Activated naive CD4-positive, alpha-beta T cell treated with anti-CD3 and anti-CD28 coated beads for 36 hours (primary cell): ENCODE data around the gene GPC6. TPM values are rescaled to one million over a fixed set of nuclear protein-coding genes. Genes with fewer than 3 reads are reported as not detected.

ENCODE experiments used
- CTCF ChIA-PET: fragments of 350-600 bp; sonication (Branson Sonifier 250); formaldehyde crosslinking; loops from one replicate; lab custom pipeline; 2021; ENCODE audit warnings: antibody characterized with exemption; lab: Charles Lee
- DNase-seq: peaks from one replicate; pipeline ENCODE4 v3.0.0-alpha.2; 2020
- H3K27ac Mint-ChIP-seq: one replicate; pipeline ENCODE4 v1.8.0; 2021; ENCODE audit warnings: mild to moderate bottlenecking, mixed read lengths
- H3K27me3 Mint-ChIP-seq: one replicate; pipeline ENCODE4 v1.8.0; 2021; ENCODE audit warnings: low read depth, mixed read lengths
- H3K36me3 Mint-ChIP-seq: one replicate; pipeline ENCODE4 v1.8.0; 2021; ENCODE audit warnings: low read depth, mixed read lengths
- H3K4me1 Mint-ChIP-seq: one replicate; pipeline ENCODE4 v1.8.0; 2021; ENCODE audit warnings: low read depth, mixed read lengths
- H3K4me3 Mint-ChIP-seq: one replicate; pipeline ENCODE4 v1.8.0; 2021; ENCODE audit warnings: mild to moderate bottlenecking, moderate library complexity, mixed read lengths
- H3K9me3 Mint-ChIP-seq: one replicate; pipeline ENCODE4 v1.8.0; 2021; ENCODE audit warnings: mixed read lengths
- intact Hi-C: fragments of 100-400 bp; cut with micrococcal nuclease; formaldehyde crosslinking; loops from one replicate; pipeline ENCODE4 v1.15.1; 2023
- total RNA-seq, 2 experiments: library from RNA; stranded (reverse); gene quantifications; one replicate each; pipeline ENCODE4 v1.2.3, GENCODE V29; 2021

The GPC6 gene
- total RNA-seq, 2 experiments from 2014 or later = not detected

DNA sequence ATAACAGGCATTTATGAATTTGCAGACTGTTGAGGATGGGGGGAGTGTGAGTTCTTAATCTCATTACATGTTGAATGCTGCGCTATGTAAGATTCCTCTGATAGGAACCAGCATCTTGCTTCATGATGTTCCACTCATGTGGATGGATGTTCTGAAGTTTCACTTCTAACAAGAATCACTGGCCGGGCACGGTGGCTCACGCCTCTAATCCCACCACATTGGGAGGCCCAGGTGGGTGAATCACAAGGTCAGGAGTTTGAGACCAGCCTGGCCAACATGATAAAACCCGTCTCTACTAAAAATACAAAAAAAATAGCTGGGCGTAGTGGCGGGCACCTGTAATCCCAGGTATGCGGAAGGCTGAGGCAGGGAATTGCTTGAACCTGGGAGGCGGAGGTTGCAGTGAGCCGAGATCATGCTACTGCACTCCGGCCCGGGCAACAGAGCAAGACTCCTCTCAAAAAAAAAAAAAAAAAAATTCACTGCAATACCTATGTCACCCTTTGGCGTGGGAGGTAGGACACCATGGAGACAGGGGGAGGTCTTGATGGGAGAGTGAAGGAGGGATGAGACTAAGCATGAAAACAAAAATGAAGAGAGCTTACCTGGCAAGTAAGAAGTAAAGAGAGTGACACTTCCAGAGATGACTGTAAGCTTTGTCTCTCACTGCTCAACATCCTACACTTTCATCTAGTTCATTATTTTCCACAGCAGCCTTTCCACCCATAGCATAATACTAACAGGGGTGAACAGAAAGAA lies 1119.8 kb downstream of the GPC6 start:
- DNase-seq = peak; percentile 51
- no peaks in the 10 kb centered on the region for H3K36me3 Mint-ChIP-seq
- intact Hi-C loops = loop anchor here (1.0 to 5.0 kb wide), 4 partner anchors 73 to 552 kb away; no protein-coding TSS in a partner anchor
- CTCF ChIA-PET = interaction anchor here (0.6 to 1.5 kb wide), 7 partner anchors 8 to 323 kb away, joined by 3 to 4 read pairs (median 3); no protein-coding TSS in a partner anchor
- H3K4me3 Mint-ChIP-seq = no peak overlapping the region
- H3K4me1 Mint-ChIP-seq = peaks cover 31% of the 10 kb centered on the region
- peaks cover 4% of the 10 kb centered on the region for H3K27me3 Mint-ChIP-seq
- no peaks in the 10 kb centered on the region for H3K9me3 Mint-ChIP-seq
- H3K27ac Mint-ChIP-seq = no peak overlapping the region

GRCh38 chr13:94351292-94351990 lies 1124.8 kb downstream of the GPC6 start:
- no peak overlapping the region for H3K4me3 Mint-ChIP-seq
- intact Hi-C loops = loop anchor here (1.0 kb wide), 2 partner anchors 21 to 68 kb away; no protein-coding TSS in a partner anchor
- CTCF ChIA-PET = interaction anchor here (0.6 to 1.3 kb wide), 3 partner anchors 12 to 51 kb away, joined by 3 to 5 read pairs (median 4); no protein-coding TSS in a partner anchor
- peak; percentile 38 for DNase-seq
- peaks cover 30% of the 10 kb centered on the region for H3K4me1 Mint-ChIP-seq
- no peaks in the 10 kb centered on the region for H3K36me3 Mint-ChIP-seq
- no peak overlapping the region for H3K27ac Mint-ChIP-seq
- no peaks in the 10 kb centered on the region for H3K9me3 Mint-ChIP-seq
- H3K27me3 Mint-ChIP-seq = peaks cover 4% of the 10 kb centered on the region

DNA sequence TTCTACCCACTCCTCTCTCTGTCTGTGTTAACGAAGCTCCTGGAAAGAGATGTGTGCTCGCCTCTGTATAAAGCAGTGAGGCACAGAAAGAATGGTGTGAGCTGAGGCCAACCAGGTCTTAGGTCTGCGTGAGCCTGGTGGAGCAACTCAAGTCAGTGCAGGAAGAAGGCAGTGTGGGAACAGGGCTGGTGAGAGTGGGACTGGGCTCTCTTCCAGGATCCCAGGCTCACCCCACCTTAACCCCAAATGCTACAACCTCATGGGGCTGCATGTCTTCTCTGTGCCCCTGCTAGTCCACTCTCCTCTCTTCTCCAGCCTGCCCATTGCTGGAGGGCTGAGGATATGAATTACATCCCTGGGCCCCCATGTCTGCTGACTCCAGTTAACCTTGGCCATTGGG lies 1125.5 kb downstream of the GPC6 start:
- H3K9me3 Mint-ChIP-seq = no peaks in the 10 kb centered on the region
- H3K4me1 Mint-ChIP-seq = peaks cover 24% of the 10 kb centered on the region
- no peaks in the 10 kb centered on the region for H3K36me3 Mint-ChIP-seq
- H3K4me3 Mint-ChIP-seq = no peak overlapping the region
- no peak for DNase-seq
- intact Hi-C loops = no loop called here
- H3K27me3 Mint-ChIP-seq = peaks cover 4% of the 10 kb centered on the region
- CTCF ChIA-PET = interaction anchor here (0.9 to 2.1 kb wide), 3 partner anchors 10 to 29 kb away, joined by 3 to 11 read pairs (median 5); no protein-coding TSS in a partner anchor
- no peak overlapping the region for H3K27ac Mint-ChIP-seq

DNA sequence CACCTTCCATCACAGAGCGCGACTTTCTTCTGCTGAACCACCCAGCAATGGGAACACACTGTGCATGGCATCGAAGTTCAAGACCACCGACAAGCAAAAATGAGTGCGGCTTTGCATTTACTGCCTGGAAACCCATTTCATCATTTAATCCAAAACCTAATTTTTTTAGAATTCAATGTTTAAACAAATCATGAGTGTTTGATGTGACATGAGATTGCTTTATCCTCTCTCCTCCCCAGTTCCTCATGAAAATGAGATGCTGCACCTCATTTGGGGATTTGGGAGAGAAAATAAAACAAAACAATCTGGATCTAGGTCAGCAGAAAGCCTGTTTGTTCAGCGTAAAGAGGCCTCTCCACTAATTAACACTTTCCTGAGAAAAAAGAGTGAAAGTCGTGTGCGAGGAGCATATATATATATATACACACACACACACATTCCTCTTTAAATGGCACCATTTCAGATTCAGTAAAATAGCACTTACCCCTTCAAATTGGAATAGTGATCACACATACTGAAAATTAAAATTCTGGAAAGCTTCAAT lies 1126.6 kb downstream of the GPC6 start:
- Mint-ChIP-seq H3K36me3 (no peaks in the 10 kb centered on the region), H3K4me1 (peaks cover 21% of the 10 kb centered on the region), H3K27me3 (peaks cover 4% of the 10 kb centered on the region), H3K4me3 (no peak overlapping the region), H3K27ac (no peak overlapping the region), H3K9me3 (no peaks in the 10 kb centered on the region)
- CTCF ChIA-PET = interaction anchor here (0.7 to 2.1 kb wide), 6 partner anchors 7 to 266 kb away, joined by 3 to 11 read pairs (median 4); no protein-coding TSS in a partner anchor
- DNase-seq = no peak
- intact Hi-C loops = no loop called here

GRCh38 chr13:94359875-94360274 lies 1133.3 kb downstream of the GPC6 start:
- CTCF ChIA-PET = no interaction called here
- peaks cover 4% of the 10 kb centered on the region for H3K4me1 Mint-ChIP-seq
- H3K9me3 Mint-ChIP-seq = no peaks in the 10 kb centered on the region
- H3K27ac Mint-ChIP-seq = no peak overlapping the region
- H3K36me3 Mint-ChIP-seq = no peaks in the 10 kb centered on the region
- no peak overlapping the region for H3K4me3 Mint-ChIP-seq
- H3K27me3 Mint-ChIP-seq = no peaks in the 10 kb centered on the region
- intact Hi-C loops = loop anchor here (5.0 to 10.0 kb wide), 3 partner anchors 93 to 305 kb away; no protein-coding TSS in a partner anchor
- no peak for DNase-seq

GRCh38 chr13:94362411-94362909 lies 1135.9 kb downstream of the GPC6 start:
- peak; percentile 78 for DNase-seq
- Mint-ChIP-seq H3K4me1 (peaks cover 4% of the 10 kb centered on the region), H3K27me3 (peaks cover 2% of the 10 kb centered on the region), H3K4me3 (no peak overlapping the region), H3K36me3 (no peaks in the 10 kb centered on the region), H3K9me3 (no peaks in the 10 kb centered on the region), H3K27ac (no peak overlapping the region)
- intact Hi-C loops = loop anchor here (1.0 to 10.0 kb wide), 5 partner anchors 95 to 1466 kb away; no protein-coding TSS in a partner anchor
- CTCF ChIA-PET = interaction anchor here (0.7 to 1.8 kb wide), 20 partner anchors 10 to 960 kb away, joined by 3 to 11 read pairs (median 4); no protein-coding TSS in a partner anchor

DNA sequence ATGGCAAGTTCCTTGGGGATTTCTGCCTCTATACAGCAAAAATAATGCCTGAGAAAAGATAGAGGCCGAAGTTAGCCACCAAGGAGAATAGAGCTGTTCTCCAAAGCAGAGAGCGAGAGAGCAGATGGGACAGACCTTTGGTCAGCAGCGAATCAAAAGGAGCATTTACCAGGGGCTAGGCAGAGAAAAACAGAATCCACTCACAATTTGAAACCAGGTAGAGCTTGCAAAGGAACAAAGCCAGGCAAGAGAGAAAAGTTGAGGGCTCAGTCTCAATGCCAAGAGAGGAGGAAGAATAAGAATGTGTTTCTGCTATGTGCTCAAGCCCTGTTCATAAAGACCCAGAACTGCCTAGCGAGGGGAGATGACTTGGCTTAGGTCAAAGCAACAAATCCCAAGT lies 1140.1 kb downstream of the GPC6 start:
- peaks cover 9% of the 10 kb centered on the region for H3K27me3 Mint-ChIP-seq
- H3K4me3 Mint-ChIP-seq = no peak overlapping the region
- H3K36me3 Mint-ChIP-seq = no peaks in the 10 kb centered on the region
- CTCF ChIA-PET = no interaction called here
- H3K4me1 Mint-ChIP-seq = peaks cover 4% of the 10 kb centered on the region
- intact Hi-C loops = loop anchor here (10.0 kb wide), 1 partner anchor 312 kb away; no protein-coding TSS in a partner anchor
- H3K9me3 Mint-ChIP-seq = no peaks in the 10 kb centered on the region
- H3K27ac Mint-ChIP-seq = no peak overlapping the region
- DNase-seq = no peak

GRCh38 chr13:94369972-94370436 lies 1143.4 kb downstream of the GPC6 start:
- Mint-ChIP-seq H3K4me1 (no peaks in the 10 kb centered on the region), H3K9me3 (no peaks in the 10 kb centered on the region), H3K27me3 (peaks cover 17% of the 10 kb centered on the region), H3K4me3 (no peak overlapping the region), H3K27ac (no peak overlapping the region), H3K36me3 (no peaks in the 10 kb centered on the region)
- CTCF ChIA-PET = no interaction called here
- intact Hi-C loops = loop anchor here (10.0 kb wide), 1 partner anchor 315 kb away; no protein-coding TSS in a partner anchor
- DNase-seq = no peak

DNA sequence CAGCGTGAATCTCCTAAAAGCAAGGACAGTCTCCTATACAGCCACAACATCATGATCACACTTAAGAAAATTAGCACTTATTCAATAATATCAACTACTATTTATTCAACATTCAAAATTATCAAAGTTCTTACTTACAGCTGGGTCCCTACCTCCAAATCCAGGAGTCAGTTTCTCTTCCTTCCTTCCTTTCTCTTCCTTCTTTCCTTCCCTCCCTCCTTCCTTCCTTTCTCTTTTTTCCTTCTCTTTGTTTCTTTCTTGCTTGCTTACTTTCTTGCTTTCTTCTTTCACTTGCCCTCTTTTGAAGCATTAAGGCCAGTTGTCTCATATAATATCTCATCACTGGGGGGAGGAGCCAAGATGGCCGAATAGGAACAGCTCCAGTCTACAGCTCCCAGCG lies 1145.2 kb downstream of the GPC6 start:
- intact Hi-C loops = no loop called here
- no peak overlapping the region for H3K27ac Mint-ChIP-seq
- H3K4me3 Mint-ChIP-seq = no peak overlapping the region
- CTCF ChIA-PET = interaction anchor here (0.7 kb wide), 1 partner anchor 173 kb away, joined by 3 read pairs; no protein-coding TSS in a partner anchor
- H3K27me3 Mint-ChIP-seq = peaks cover 15% of the 10 kb centered on the region
- no peak for DNase-seq
- H3K36me3 Mint-ChIP-seq = no peaks in the 10 kb centered on the region
- H3K9me3 Mint-ChIP-seq = no peaks in the 10 kb centered on the region
- H3K4me1 Mint-ChIP-seq = no peaks in the 10 kb centered on the region

DNA sequence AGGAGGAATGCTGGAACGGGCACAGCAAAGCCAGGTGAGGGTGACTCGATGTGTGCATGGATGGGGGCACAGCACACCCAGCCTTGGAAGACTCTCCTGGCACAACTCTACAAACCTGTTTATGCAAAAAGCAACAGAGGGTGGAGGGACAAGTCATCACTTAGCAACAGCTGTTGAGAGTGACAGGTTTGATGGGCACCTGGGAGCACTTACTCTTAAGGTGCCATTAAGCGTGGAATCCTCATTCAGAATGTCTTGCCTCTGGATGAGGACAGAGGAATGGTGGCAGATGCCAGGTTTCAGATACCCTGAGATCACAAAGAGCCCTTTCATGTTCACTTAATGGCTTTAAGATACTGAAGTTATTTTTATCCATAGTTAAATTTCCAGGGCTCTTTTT lies 1155.9 kb downstream of the GPC6 start:
- Mint-ChIP-seq H3K4me3 (no peak overlapping the region), H3K9me3 (no peaks in the 10 kb centered on the region), H3K27me3 (peaks cover 8% of the 10 kb centered on the region), H3K36me3 (no peaks in the 10 kb centered on the region), H3K4me1 (no peaks in the 10 kb centered on the region), H3K27ac (no peak overlapping the region)
- DNase-seq = no peak
- CTCF ChIA-PET = no interaction called here
- intact Hi-C loops = no loop called here

DNA sequence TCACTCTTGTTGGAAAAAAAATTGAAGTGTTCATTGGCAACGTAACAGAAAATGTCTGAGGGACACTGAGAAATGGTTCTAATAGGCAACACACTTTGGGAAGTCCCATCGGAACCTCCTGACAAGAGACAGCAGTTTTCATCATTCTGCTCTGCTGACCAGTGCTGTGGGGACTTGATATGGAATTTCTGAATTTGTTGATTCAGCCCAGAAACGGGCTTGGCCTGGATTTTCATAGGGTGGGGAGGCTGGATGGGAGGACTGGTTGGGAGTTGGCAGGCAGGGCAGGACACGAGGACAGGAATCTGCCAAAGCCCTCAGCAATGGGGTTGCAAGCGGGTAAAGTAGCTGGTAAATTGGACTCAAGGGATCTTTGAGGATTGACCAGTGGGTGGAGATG lies 1156.4 kb downstream of the GPC6 start:
- H3K4me1 Mint-ChIP-seq = no peaks in the 10 kb centered on the region
- peaks cover 10% of the 10 kb centered on the region for H3K27me3 Mint-ChIP-seq
- H3K4me3 Mint-ChIP-seq = no peak overlapping the region
- intact Hi-C loops = no loop called here
- no peaks in the 10 kb centered on the region for H3K9me3 Mint-ChIP-seq
- no peaks in the 10 kb centered on the region for H3K36me3 Mint-ChIP-seq
- DNase-seq = no peak
- CTCF ChIA-PET = no interaction called here
- H3K27ac Mint-ChIP-seq = no peak overlapping the region
